Effector CD8-positive, alpha-beta T cell (primary cell): Measurements from ENCODE around the gene BDKRB2.
"Not testable (repeated sequence)": the region's sequence is repeated elsewhere in the genome, so short reads cannot be mapped to it uniquely, and the experiment has no call there.

ENCODE experiments used
- DNase-seq: peaks from one replicate; lab custom pipeline; 2025; lab: John Stamatoyannopoulos, UW

Gene BDKRB2

GRCh38 chr14:96225213-96225612 lies 20.6 kb downstream of the BDKRB2 start:
- no peak for DNase-seq

DNA sequence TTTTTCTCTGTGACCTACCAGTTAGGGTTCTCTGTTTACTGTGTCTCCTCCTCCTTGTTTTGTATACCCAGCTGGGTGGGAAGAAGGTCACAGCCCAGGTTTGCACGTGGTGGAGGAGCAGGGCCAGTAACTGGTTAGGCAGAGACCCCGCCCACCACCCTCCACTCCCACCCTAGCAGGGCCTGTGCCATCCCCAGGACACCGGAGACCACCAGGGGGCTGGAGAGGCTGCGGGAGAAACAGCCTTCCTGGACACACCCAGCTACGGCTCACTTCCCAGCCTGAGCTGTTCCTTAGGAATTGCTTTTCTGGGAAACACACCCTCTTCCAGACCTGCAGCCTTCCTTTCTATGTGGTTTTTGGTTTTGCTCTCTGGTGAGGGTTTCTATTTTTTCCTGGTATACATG lies 21.1 kb downstream of the BDKRB2 start:
- DNase-seq: no peak

DNA sequence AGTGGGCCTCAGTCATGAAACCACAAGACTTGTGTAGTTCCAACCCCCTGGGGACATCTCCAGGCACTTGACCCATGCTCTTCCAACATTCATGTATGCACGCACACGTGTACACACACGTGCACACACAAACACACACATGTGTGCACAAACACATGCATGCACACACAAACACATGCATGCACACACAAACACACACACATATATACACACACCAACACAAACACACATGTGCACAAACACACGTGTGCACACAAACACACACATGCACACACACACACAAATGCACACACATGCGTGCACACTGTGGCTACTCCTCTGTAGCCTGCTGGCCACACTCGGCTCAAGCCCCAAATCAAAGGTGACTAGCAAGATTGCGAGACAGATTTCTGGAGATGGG lies 22.8 kb downstream of the BDKRB2 start:
- no peak for DNase-seq

- DNase-seq: no peak
These were observed 24.7 kb downstream of the BDKRB2 start for GRCh38 chr14:96229315-96229714.

DNA sequence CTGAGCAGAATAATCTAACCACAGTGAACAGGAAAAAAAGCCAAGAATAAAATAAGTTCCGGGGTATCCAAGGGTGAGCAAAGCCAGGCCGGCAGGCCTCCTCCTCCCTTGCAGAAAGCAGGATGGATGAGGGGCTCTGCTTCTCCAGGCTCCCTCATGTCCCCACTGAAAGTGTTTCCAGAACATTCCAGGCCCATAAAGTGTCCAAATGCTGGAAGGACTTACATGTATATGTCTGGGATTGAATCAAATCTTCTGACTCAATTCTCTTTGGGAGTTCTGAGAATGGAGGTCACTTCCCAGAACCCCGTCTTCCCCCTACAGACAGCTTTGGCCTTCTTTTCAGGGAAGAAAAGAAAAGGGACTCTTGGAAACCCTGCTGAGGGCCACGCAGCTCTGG lies 26.4 kb downstream of the BDKRB2 start:
- no peak for DNase-seq

DNA sequence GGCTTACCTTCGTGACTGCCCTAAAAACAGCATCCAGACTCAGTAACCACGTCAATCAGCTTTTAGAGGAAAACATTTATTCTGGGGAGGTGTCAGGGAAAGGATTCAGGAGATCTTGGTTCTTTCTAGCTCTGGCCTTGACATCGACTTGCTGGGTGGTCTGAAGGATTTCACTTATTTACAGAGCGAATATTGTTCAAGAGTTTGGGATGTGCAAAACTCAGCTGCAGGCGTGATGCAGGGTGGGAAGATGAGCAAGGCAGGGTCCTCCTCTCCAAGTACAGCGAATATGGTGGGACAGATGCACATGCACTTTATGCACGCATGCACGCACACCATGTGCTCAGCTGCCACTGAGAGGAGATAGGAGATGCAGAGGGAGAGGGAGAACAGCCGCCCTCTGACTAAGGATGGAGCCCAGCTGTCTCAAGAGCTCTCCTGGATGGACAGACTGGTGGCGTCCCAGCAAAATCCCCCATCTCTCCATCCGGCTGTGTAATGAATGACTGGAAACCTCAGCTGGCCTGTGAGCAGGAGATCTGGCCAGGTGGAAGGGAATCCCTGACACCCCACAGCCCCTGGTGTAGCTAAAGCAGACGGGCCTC lies 27.0 kb downstream of the BDKRB2 start:
- no peak for DNase-seq

- no peak for DNase-seq
These were observed 27.9 kb downstream of the BDKRB2 start for GRCh38 chr14:96232506-96232905.

DNA sequence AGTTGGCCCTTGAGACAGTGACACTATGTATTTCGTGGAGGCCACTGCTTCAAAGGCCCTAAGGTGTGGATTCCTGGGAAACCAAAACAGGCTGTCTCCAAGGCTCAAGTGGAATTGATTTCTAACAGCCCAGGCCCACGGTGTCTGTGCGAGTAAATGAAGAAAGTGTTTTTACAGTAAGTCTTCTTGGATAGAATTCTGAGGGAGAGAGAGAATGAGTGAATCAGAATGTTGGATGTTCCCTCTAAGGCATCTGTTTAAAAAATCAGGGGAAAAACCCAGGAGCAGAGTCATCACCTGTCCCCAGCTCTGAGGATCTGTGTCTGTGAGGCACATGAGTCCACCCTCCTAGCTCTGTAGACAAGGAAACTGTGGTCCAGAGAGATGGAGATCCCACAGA lies 29.0 kb downstream of the BDKRB2 start:
- DNase-seq: no peak

- DNase-seq: no peak
These were observed 30.8 kb downstream of the BDKRB2 start for GRCh38 chr14:96235426-96235825.

DNA sequence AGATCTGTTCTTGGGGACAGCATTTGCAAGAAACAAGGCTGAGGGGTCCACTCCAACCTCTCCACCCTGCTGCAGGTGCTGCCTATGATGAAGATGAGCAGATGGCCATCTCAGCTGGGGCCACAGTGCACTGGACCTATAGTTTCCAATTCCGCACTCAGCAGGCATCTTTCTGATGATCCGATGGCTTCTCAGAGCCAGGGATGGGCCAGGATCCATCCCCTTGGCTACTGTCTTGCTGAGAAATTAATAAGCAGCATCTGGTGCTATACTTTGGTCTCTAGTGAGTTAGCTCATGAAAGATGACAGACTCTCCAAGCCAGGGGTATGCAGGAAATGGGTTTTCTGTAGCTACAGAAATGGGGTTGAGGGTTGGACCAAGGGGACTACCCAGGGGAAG lies 33.0 kb downstream of the BDKRB2 start:
- DNase-seq: no peak

DNA sequence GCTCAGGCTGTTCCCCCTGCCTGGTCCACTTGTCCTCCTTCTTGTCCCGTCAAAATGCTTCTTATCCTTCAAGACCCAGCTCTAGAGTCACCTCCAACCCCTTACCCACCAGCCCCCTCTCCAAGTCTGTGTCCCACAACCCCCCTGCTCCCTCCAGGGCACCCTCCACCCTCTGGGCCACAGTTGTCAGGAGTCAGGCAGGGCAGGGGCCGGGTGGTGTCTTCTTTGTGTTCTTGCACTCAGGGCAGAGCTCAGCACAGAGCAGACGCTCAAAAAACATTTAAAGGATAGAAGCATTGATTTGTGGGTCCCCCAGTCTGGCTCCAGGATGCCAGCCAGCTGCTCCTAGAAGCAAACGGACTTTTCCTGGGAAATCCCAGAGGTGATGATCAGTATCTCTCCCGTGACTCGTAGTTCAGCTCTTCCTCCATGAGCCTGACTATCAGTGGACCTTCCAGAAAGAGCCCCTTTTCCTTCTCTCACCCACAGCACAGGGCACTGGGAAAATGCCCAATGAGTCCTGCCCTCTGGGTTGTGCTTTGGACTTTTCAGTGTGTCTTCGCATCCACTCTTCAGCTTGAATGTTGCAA lies 34.1 kb downstream of the BDKRB2 start:
- DNase-seq: no peak

DNA sequence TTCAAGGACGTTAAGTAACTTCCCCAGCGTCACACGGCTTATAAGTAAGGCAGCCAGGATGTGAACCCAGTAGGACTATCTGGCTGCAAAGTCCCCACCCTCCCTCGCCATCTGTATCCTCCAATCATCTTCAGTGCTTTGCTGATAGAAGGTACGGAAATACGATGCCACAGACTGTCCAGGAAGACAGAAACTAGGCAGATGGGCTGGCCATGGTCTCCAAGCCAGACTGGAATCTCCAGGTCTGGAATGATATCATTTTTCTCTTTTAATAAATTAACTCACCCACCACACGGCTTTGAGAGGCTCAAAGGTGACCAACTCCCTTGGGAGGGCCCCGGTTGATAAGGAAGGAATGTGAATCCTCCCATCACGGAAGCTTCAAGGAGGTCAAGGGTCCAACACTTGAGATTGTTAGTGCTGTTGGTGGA lies 35.1 kb downstream of the BDKRB2 start:
- no peak for DNase-seq

DNA sequence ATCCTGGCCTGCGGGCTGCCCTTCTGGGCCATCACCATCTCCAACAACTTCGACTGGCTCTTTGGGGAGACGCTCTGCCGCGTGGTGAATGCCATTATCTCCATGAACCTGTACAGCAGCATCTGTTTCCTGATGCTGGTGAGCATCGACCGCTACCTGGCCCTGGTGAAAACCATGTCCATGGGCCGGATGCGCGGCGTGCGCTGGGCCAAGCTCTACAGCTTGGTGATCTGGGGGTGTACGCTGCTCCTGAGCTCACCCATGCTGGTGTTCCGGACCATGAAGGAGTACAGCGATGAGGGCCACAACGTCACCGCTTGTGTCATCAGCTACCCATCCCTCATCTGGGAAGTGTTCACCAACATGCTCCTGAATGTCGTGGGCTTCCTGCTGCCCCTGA lies 36.0 kb downstream of the BDKRB2 start:
- no peak for DNase-seq

GRCh38 chr14:96242126-96242525 lies 37.5 kb downstream of the BDKRB2 start:
- DNase-seq: no peak

GRCh38 chr14:96243785-96244184 lies 39.1 kb downstream of the BDKRB2 start:
- no peak for DNase-seq

DNA sequence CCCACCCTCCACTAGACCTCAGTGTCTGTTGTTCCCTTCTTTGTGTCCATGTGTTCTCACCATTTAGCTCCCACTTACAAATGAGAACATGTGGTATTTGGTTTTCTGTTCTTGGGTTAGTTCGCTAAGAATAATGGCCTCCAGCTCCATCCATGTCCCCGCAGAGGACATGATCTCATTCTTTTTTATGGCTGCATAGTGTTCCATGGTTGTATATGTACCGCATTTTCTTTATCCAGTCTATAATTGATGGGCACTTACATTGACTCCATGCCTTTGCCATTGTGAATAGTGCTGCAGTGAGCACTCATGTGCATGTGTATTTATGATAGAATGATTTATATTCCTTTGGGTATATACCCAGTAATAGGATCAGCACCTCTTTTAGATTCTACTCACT lies 40.4 kb downstream of the BDKRB2 start:
- not testable (repeated sequence) for DNase-seq

DNA sequence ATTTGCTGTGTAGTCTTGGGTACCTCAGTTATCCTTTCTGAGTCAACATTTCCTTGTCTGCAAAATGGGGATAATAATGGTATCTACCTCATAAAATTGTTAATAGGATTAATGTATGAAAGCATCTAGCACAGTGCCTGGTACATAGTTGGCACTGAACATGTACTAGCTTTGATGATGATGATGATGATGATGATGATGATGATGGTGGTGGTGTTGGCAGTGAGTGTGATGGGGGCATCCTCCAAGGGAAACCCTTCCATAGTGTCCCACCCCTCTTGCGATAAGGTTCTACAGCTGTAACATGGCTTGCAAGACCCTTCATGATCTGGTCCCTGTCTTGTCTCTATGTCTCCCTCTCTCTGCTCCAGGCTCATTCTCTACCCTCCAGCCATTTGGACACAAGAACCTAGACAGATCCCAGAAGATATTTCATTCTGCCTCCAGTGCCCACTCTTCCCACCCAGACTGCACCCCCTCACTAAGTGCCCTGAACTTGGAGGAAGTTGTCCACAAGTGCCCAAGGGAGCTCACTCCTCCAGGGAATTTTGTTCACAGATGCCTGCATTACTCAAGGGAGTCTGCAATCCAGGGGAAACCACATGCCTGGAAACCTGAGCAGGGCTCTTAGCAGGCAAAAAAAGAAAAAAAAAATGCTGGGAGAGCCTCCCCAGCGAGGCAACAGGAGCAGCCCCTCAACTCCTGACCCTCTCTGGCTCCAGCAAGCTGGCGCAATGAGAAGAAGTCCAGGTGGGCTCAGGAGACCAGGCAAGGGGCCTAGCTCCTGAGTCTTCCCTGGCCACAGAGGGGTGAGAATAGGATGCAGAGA lies 41.3 kb downstream of the BDKRB2 start:
- DNase-seq: no peak

DNA sequence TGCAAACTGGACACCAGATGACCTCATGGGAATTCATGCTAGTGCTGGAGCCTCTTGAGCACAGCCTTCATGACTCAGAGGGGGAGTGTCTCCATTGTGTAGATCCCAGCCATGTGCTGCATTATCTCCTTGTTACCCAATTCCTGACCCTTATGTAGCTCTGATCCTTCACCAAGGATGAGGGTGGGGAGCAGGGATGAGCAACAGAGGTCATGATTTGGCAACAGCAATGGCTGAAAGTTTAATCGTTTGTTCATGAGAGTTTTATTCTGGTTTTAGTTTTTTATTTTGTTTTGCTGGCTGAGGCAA lies 41.9 kb downstream of the BDKRB2 start:
- no peak for DNase-seq

DNA sequence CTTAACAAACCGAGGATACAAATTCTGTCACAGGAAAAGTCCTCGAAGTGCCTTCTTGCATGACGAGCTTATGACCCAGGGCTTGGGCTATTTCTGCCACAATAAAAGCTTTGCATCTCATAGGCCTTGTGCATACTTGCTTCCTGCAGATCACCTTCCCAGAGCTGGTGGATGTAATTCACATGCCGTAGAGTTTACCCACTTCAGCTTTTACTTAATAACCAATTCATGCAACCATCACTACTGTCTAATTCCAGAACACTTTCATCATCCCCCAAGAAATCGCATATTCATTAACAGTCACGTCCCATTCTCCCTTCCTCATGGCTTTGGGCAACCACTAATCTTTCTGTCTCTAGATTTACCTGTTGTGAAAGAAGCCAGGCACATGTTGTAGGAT lies 42.4 kb downstream of the BDKRB2 start:
- DNase-seq: no peak

DNA sequence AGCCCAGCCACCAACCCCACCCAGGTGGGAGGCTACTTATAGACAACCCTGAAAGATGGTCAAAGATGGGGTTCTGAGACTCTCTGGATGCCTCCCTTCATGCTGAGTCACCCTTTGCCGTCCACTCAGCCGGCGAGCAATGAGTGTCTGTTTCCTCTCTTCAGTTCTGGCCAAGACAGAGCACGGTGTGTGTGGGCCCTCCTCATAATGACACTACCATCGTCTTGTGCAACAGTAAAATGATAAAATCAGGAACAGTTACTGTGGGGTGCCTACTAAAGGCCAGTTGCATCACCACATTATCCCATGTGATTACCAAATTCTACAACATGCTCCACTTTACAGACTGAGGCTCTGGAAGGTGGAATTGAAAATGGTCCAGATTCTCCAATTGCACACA lies 44.4 kb downstream of the BDKRB2 start:
- DNase-seq: no peak

DNA sequence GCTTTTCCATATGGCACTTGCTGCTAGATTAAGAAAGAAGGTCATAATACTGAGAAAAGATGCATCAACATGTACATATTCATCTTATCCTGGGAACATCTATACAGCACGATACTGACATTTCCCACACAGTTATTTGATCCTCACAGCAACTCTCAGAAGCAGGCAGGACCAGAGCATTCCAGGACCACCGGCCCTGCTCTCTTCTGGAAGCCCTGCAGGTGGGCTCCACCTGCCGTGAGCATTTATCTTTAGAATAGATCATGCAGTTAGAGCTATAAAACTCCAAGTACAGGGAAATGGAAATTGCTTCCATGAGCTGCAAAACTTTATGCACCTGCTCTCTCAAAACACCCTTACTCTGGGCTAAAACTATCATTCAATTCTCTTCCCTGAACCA lies 45.8 kb downstream of the BDKRB2 start:
- no peak for DNase-seq

DNA sequence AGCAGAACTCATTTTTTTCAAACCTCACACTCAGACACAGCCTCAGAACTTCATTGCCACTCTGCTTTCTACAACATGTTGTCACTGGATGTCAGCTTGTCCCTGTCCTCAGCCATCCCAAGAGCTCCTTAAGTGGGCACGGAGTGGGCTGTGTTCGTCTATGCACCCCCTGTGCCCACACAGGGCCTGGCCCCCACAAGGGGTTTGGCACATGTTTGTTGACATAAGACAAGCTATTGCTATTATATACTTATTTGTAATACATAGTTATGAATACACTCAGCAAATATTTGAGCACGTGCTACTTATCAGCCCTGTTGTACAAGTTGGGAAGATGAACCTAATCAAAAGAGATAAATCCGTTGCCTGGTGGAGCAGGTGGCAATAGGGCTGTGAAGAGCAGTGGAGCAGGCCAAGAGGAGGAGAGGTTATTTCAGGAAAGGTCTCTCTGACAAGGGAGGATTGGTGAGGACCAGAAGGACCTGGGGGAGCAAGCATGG lies 47.1 kb downstream of the BDKRB2 start:
- no peak for DNase-seq

DNA sequence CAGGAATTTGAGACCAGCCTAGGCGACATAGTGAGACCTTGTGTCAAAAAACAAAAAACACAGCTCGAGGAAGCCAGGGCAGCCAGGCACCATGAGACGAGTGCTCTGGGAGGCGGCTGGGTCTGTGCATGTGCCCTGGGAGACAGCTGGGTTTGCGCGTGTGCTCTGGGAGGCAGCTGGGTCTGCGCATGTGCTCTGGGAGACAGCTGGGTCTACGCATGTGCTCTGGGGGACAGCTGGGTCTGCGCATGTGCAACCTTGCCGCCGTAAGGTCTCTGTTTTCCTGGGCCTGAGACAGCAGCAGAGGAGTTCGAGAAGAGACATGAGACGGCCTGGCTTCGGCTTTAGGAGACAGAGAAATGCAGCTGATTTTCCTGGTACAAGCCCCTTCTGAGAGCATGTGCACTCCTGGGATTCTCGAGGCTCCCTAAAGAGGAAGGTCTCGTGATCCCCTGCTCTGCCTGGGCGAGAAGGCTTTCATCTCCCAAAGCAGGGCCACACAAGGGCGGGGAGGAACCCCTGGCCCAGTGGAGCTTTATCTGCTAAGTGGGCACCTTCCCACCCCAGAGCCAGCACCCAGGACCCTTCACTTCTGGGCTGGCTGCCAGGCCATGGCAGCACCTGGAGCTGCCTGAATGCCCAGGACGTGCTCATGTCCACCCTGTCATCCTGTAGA lies 47.8 kb downstream of the BDKRB2 start:
- no peak for DNase-seq
